Measurements from ENCODE around the gene TF. TPM values are rescaled to one million over a fixed set of nuclear protein-coding genes. Genes with fewer than 3 reads are reported as not detected.

The TF gene
- polyA plus RNA-seq, 4 donors: 2.5 to 106 (median 5.6) TPM

- DNase-seq (ENCODE audit: low read depth in 4 of 4, low spot score in 2 of 4): no peak
Measured at GRCh38 chr3:133833880-133834620, 87.9 kb downstream of the TF start.

GRCh38 chr3:133834621-133835417, 88.6 kb downstream of the TF start:
- no peak for DNase-seq (ENCODE audit: low read depth in 4 of 4, low spot score in 2 of 4)

- no peak for DNase-seq (ENCODE audit: low read depth in 4 of 4, low spot score in 2 of 4)
Measured at GRCh38 chr3:133835418-133835743, 89.2 kb downstream of the TF start.

GRCh38 chr3:133835961-133836360, 89.8 kb downstream of the TF start:
- DNase-seq (ENCODE audit: low read depth in 4 of 4, low spot score in 2 of 4): no peak

GRCh38 chr3:133836497-133837158, 90.4 kb downstream of the TF start:
- no peak for DNase-seq (ENCODE audit: low read depth in 4 of 4, low spot score in 2 of 4)

DNA sequence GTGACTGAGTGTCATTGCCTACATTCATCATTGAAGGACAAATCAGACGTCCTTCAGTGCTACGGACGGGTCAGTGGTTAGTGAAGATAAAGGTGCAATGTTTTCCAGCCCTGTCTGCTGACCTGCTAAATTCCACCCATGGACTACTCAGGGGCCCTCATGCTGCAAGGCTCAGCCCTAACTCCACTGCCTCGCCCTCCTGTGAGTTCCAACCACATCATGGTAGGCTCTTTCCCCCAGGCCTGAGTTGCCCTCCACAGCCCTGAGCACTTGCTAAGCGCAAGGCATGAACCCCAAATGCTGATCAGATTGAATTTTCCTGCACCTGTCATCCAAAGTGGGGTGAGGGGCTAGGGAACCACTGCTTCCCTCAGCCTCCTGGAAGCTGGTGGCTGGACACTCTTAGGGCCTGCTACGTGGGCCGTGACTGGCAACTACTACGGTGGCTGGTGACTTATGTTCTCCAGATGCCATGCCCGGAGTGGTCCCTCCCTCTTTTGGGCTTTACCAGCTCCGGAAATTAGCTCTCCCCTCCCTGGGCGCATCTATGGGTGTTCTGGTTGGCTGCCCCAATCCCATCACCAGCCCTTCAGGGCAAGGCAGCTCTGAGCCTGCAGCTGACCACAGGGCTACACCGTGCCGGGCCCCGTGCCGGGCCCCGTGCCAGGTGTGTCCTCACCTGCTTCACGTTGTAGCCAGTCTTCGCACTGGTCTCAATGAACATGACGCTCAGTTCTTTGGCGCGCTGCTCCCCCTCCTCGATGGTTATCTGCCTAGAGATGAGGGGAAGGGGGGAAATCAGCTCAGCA, 91.5 kb downstream of the TF start:
- no peak for DNase-seq (ENCODE audit: low read depth in 4 of 4, low spot score in 2 of 4)

DNA sequence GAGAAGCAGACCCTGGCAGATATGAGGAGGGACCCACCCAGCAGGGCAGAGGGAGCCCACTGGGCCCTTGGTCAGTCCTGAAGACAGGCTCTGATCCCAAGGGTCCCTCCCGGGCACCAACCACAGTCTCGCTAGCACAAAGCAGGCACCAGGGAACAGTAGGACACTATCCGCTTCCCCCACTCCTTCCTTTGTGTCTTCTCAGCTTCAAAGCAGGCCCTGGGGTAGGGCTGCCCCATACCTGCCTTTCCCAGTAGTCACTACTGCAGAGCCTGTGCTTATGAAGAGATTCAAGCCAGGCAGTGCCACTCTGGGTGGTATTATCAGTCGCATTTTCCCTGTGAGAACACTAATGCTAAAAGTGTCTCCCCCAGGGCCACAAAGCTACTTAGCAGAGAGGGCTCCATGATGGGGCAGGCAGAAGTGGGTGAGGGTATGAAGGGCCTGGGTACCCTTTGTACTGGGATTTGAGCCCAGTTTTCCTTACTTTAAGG, 92.2 kb downstream of the TF start:
- DNase-seq (ENCODE audit: low read depth in 4 of 4, low spot score in 2 of 4): no peak

DNA sequence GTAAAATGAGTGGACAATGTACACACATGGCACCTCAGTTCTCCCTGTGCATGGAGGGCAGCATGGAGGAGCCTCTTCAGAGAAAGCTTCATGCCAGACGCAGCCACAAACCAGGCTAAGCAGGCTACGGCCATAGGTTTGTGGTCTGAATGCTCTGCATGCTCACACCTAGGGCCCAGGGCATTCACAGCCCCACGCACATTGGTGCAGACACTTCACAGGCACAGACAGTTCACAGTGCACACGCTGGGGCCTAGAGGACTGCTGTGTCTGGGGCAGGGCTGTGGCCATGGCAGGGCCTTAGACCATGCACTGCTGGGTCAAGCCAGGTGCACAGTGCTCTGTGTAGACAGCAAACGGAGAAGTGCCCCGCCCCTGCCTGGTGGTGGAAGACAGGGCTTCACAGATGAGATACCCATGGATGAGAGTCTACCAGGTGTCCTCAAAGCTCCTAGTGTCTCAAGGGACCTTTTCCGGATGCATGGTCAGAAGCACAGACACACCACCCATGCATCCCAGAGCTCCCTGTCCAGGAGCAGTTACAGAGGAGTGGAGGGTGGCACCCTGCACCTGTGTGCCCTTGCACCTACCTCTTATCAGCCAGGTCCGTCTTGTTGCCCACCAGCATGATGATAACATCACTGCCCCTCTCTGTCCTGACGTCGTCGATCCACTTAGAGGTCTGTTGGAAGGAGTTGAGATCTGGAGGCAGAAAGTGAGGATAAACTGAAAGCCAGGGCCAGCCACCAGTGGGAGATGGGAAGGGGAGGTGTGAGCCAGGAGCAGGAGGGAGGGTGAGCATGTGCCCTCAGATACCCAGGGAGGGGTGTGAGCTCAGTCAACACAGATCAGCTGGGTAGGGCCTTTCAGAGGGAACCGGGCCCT, 93.0 kb downstream of the TF start:
- no peak for DNase-seq (ENCODE audit: low read depth in 4 of 4, low spot score in 2 of 4)

DNA sequence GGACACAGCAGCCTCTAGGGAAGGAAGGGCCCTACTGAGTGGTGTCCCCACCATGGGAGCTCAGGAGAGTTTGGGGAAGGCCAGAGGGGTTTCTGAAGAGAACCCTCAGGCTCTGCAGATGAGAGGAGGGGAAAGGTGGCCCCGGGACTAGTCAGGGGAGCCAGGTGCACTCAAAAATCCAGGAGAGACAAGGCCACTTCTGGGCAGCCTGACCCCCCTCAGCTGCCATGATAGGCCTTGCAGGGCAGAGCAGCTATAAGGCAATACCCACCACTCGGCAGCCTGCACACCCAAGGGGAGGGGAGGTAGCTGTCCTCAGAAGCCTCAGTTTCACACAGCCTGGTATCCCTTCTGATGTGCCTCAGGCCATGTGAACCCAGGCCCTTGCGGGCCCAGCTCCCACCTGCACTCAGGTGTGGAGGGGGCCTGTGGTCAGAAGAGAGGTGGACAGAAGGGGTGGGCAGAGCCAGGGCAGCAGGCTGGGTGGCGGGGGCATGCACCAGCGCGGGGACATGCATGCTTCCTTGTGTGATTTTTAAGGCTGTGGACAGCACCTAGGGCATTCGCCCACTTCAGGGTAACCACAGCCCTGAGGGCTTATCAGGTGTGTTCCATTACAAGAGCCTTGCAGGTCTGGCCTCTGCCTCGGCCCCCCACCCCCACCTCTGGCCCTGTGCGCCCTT, 94.0 kb downstream of the TF start:
- no peak for DNase-seq (ENCODE audit: low read depth in 4 of 4, low spot score in 2 of 4)

GRCh38 chr3:133840767-133841166, 94.6 kb downstream of the TF start:
- DNase-seq (ENCODE audit: low read depth in 4 of 4, low spot score in 2 of 4): no peak

- no peak for DNase-seq (ENCODE audit: low read depth in 4 of 4, low spot score in 2 of 4)
Measured at GRCh38 chr3:133841196-133841595, 95.0 kb downstream of the TF start.

- no peak for DNase-seq (ENCODE audit: low read depth in 4 of 4, low spot score in 2 of 4)
Measured at GRCh38 chr3:133842158-133842557, 96.0 kb downstream of the TF start.

GRCh38 chr3:133843634-133844033, 97.4 kb downstream of the TF start:
- DNase-seq (ENCODE audit: low read depth in 4 of 4, low spot score in 2 of 4): no peak

DNA sequence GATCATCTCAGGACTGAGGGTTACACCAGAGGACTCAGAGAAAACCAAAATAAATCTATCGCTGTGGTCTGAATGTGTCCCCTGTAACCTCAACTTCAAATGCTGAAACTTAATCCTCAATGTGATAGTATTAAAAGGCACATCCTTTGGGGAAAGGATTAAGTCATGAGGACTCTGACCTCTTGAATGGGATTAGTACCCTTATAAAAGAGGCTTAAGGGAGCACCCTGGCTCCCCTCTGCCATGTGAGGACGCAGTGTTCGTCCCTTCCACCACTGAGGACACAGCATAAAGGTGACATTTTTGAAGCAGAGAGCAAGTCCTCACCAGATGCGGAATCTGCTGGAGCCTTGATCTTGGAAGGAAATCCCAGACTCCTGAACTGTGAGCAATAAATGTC, 98.9 kb downstream of the TF start:
- DNase-seq (ENCODE audit: low read depth in 4 of 4, low spot score in 2 of 4): no peak

Other genes with a start within 250 kb of the TF start
- gene CDV3, start 172.7 kb upstream of the TF start, polyA plus RNA-seq (ENCODE audit: insufficient read length in 4 of 4): 100 to 1,000 TPM; 116 to 145 (median 137) TPM
- 10 to 100 TPM; 36.0 to 47.6 (median 44.5) TPM for gene TOPBP1, start 84.5 kb upstream of the TF start, polyA plus RNA-seq (ENCODE audit: insufficient read length in 4 of 4)
- 10 to 100 TPM; 44.7 to 56.1 (median 50.8) TPM for gene SRPRB, start 59.4 kb downstream of the TF start, polyA plus RNA-seq (ENCODE audit: insufficient read length in 4 of 4)
- 10 to 100 TPM; 15.8 to 17.8 (median 16.8) TPM for gene RAB6B, start 149.5 kb downstream of the TF start, polyA plus RNA-seq (ENCODE audit: insufficient read length in 4 of 4)

Measured in left renal cortex interstitium (tissue), 4 donors.